Nephron progenitor cell (in vitro differentiated cells): Measurements from ENCODE around the gene RHBDL3.

Source experiments
- DNase-seq: peaks from one replicate; pipeline ENCODE4 v3.0.0; 2021
- H3K27ac Mint-ChIP-seq: 2 replicates; pipeline ENCODE4 v1.8.0; 2021; ENCODE audit warnings: mild to moderate bottlenecking, moderate library complexity, mixed read lengths
- H3K27me3 Mint-ChIP-seq: 2 replicates; pipeline ENCODE4 v1.8.0; 2021; ENCODE audit warnings: mild to moderate bottlenecking, low read depth, mixed read lengths; ENCODE audit not compliant: poor library complexity
- H3K36me3 Mint-ChIP-seq: 2 replicates; pipeline ENCODE4 v1.8.0; 2021; ENCODE audit warnings: low read depth, mixed read lengths
- H3K4me1 Mint-ChIP-seq: 2 replicates; pipeline ENCODE4 v1.8.0; 2021; ENCODE audit warnings: mixed read lengths
- H3K4me3 Mint-ChIP-seq: 2 replicates; pipeline ENCODE4 v1.8.0; 2021; ENCODE audit warnings: mild to moderate bottlenecking, moderate library complexity, mixed read lengths
- H3K9me3 Mint-ChIP-seq: 2 replicates; pipeline ENCODE4 v1.8.0; 2021; ENCODE audit warnings: mild to moderate bottlenecking, moderate library complexity, mixed read lengths
- TF ChIP-seq, protein P1 (sequence below): fragments of 200-600 bp; sonication (generic); IDR thresholded peaks from 2 replicates; pipeline ENCODE4 v1.5.0; 2021; ENCODE audit warnings: antibody characterized with exemption

The RHBDL3 gene

DNA sequence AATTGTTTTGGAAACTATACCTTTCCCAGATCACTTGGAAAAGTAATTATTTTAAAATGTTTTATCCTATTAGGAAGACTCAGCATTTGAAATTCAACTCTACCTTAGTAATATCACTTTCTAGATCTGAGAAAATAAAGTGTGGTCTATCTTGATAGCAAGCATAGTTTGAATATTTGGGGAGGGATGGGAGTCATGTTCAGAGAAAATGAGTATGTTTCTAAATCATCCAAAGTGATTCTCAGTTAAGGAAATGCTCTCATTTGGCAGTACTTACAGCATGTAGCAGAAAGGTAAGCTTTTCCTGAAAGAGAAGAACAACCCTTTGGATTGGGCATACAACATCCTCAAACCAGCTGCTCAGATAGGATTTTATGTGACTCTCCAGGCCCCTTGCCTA lies 69.4 kb downstream of the RHBDL3 start:
- TF ChIP-seq, protein P1, sequence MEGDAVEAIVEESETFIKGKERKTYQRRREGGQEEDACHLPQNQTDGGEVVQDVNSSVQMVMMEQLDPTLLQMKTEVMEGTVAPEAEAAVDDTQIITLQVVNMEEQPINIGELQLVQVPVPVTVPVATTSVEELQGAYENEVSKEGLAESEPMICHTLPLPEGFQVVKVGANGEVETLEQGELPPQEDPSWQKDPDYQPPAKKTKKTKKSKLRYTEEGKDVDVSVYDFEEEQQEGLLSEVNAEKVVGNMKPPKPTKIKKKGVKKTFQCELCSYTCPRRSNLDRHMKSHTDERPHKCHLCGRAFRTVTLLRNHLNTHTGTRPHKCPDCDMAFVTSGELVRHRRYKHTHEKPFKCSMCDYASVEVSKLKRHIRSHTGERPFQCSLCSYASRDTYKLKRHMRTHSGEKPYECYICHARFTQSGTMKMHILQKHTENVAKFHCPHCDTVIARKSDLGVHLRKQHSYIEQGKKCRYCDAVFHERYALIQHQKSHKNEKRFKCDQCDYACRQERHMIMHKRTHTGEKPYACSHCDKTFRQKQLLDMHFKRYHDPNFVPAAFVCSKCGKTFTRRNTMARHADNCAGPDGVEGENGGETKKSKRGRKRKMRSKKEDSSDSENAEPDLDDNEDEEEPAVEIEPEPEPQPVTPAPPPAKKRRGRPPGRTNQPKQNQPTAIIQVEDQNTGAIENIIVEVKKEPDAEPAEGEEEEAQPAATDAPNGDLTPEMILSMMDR: no peak
- H3K27me3 Mint-ChIP-seq: no peaks in the 10 kb centered on the region
- H3K4me3 Mint-ChIP-seq: no peak overlapping the region
- no peak overlapping the region for H3K27ac Mint-ChIP-seq
- no peaks in the 10 kb centered on the region for H3K4me1 Mint-ChIP-seq
- DNase-seq: no peak
- H3K9me3 Mint-ChIP-seq: no peaks in the 10 kb centered on the region
- H3K36me3 Mint-ChIP-seq: peaks cover 71% of the 10 kb centered on the region

GRCh38 chr17:32335687-32336086 lies 70.1 kb downstream of the RHBDL3 start:
- TF ChIP-seq, protein P1: no peak
- Mint-ChIP-seq H3K27ac (no peak overlapping the region), H3K9me3 (no peaks in the 10 kb centered on the region), H3K36me3 (peaks cover 69% of the 10 kb centered on the region), H3K27me3 (no peaks in the 10 kb centered on the region), H3K4me1 (peaks cover under 1% of the 10 kb centered on the region), H3K4me3 (no peak overlapping the region)
- no peak for DNase-seq

DNA sequence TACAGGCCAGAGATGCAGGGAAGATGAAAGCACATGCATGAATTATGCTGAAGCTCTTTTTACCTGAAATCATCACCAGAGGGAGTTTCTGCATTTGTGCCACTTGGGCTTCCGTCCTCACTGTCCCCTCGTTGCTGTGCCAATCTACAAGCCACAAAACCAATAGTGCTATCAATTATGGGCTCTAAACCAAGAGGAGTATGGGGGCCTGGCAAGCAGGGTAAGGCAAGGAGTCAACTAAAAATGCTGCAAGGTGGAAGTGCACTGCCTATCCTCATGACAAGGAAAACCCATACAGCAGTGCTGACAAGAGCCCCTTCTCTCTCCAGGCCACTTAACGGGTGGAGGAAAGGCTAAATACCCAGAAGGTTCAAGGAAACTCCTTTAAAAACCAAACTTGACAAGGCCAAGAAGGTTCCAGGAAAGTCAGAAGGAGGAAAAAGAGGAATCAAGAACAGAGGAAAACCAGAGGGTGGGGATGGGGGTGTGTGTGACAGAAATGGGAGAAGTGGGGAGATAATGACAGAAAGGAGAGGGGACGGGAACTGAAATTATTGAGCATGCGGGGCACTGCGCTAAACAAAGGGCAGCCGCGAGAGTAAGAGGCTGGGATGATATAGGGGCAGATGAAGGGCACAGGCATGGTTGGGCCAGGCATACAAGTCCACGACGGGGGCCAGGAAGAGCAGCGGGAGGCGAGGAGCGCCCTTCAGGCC lies 75.7 kb downstream of the RHBDL3 start:
- Mint-ChIP-seq H3K4me1 (peaks cover 29% of the 10 kb centered on the region), H3K4me3 (peak overlapping the region; percentile 95), H3K27ac (peak overlapping the region; percentile 91)

DNA sequence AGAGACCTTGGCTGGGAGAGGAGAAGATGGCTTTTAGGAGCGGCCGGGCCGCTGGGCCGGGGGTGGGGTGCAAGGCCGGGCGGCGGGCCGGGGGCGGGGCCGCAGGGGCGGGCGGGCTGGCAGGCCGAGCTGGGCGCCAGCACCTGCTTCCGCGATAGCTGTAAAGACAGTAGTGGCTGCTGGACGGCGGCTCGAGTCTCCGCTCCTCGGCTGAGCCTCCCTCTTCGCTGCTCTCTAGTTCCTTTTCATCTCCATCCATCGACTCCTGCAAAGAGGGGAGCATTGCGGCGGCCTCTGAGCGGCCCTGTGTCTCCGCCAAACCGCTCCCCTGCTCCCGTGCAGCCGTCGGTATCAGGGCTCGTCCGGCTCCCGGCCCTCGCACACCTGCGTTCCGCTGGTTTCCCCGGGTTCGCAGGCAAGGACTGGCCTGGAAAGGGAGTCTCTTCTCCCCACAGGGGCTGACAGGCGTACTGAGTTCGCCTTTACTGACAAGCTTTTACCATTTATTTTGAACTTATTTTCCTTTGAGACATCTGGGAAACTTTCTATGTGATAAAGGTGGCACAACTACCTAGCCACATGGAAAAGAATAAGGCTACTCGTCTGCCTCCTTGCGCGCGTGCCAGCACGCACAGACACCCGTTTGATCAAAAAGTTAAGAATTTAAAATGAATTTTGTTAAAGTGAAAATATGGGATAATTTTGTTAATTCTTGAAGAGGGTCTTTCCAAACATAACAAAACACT lies 76.4 kb downstream of the RHBDL3 start, which contains the start of gene C17orf75:
Gene C17orf75 (minus strand): TSS at position 317 of the 746 bp plus-strand sequence. CDS start 34 bp downstream, at position 283.
- TF ChIP-seq, protein P1: no peak
- Mint-ChIP-seq H3K9me3 (no peaks in the 10 kb centered on the region), H3K27me3 (peaks cover 7% of the 10 kb centered on the region), H3K36me3 (peaks cover 20% of the 10 kb centered on the region), H3K4me1 (peaks cover 29% of the 10 kb centered on the region), H3K4me3 (peak within 1 kb of the TSS; percentile 95), H3K27ac (peak within 1 kb of the TSS; percentile 91)
- DNase-seq: peak; percentile 70

More for the DNA sequence above, 75.7 kb downstream of the RHBDL3 start:
- TF ChIP-seq, protein P1: no peak
- Mint-ChIP-seq H3K36me3 (peaks cover 24% of the 10 kb centered on the region), H3K9me3 (no peaks in the 10 kb centered on the region), H3K27me3 (peaks cover 7% of the 10 kb centered on the region)
- DNase-seq: no peak

DNA sequence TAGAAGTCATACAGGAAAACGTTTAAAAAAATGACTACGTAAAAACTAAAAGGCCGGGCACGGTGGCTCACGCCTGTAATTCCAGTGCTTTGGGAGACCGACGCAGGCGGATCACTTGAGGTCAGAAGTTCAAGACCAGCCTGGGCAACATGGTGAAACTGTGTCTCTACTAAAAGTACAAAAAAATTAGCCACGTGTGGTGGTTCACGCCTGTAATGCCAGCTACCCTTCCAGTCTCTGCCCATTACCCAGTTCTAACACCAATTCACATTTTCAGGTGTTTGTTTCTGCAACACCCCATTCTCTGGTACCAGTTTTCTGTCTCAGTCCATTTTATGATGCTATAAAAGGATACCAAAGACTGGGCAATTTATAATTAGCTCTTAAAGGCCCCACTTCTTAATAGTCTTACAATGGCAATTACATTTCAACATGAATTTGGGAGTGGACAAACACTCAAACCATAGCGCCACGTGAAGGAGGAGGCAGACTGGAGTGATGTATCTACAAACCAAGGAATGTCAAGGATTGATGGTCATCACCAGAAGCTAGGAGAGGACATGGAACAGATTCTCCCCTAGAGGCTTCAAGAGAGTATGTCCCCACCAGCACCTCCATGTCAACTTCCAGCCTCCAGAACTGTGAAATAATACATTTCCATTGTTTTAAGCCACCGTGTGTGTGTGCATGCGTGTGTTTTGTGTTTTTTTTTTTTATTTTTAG lies 77.1 kb downstream of the RHBDL3 start:
- H3K9me3 Mint-ChIP-seq: no peaks in the 10 kb centered on the region
- no peak overlapping the region for H3K27ac Mint-ChIP-seq
- H3K4me1 Mint-ChIP-seq: peaks cover 29% of the 10 kb centered on the region
- H3K4me3 Mint-ChIP-seq: peak overlapping the region; percentile 95
- TF ChIP-seq, protein P1: no peak
- H3K36me3 Mint-ChIP-seq: peaks cover 18% of the 10 kb centered on the region
- no peak for DNase-seq
- H3K27me3 Mint-ChIP-seq: peaks cover 7% of the 10 kb centered on the region
